RPMI8226 (cell line): ENCODE measurements around the gene ACP4.
"Not testable (repeated sequence)": the region's sequence is repeated elsewhere in the genome, so short reads cannot be mapped to it uniquely, and the experiment has no call there.

Source experiments
- DNase-seq: peaks from one replicate; pipeline ENCODE4 v3.0.0-alpha.2; 2015

Gene ACP4

GRCh38 chr19:50790396-50790795, at the start of gene ACP4:
TSS of gene ACP4 (plus strand) at chr19:50790415. CDS start at chr19:50790415, 0 bp downstream.
- no peak for DNase-seq

GRCh38 chr19:50741179-50741933, 48.9 kb upstream of the ACP4 start:
- no peak for DNase-seq

- no peak for DNase-seq
These were observed 46.7 kb upstream of the ACP4 start for GRCh38 chr19:50743537-50743936.

- DNase-seq = peak; percentile 24
These were observed 45.0 kb upstream of the ACP4 start for GRCh38 chr19:50745221-50745620.

GRCh38 chr19:50747141-50747540, 43.1 kb upstream of the ACP4 start:
- DNase-seq = not testable (repeated sequence)

GRCh38 chr19:50749490-50749889, 40.7 kb upstream of the ACP4 start:
- DNase-seq = no peak

GRCh38 chr19:50750010-50750409, 40.2 kb upstream of the ACP4 start:
- peak; percentile 30 for DNase-seq

- no peak for DNase-seq
These were observed 36.3 kb upstream of the ACP4 start for GRCh38 chr19:50753879-50754278.

- DNase-seq = not testable (repeated sequence)
These were observed 34.0 kb upstream of the ACP4 start for GRCh38 chr19:50756244-50756643.

GRCh38 chr19:50757624-50758023, 32.6 kb upstream of the ACP4 start:
- DNase-seq = not testable (repeated sequence)

GRCh38 chr19:50759076-50759475, 31.1 kb upstream of the ACP4 start:
- DNase-seq = not testable (repeated sequence)

- peak; percentile 27 for DNase-seq
These were observed 30.3 kb upstream of the ACP4 start for GRCh38 chr19:50759886-50760285.

GRCh38 chr19:50761501-50761900, 28.7 kb upstream of the ACP4 start:
- not testable (repeated sequence) for DNase-seq

GRCh38 chr19:50763521-50763920, 26.7 kb upstream of the ACP4 start:
- DNase-seq = not testable (repeated sequence)

- DNase-seq = no peak
These were observed 25.8 kb upstream of the ACP4 start for GRCh38 chr19:50764409-50764808.

- not testable (repeated sequence) for DNase-seq
These were observed 23.5 kb upstream of the ACP4 start for GRCh38 chr19:50766746-50767145.

GRCh38 chr19:50767263-50767662, 23.0 kb upstream of the ACP4 start:
- DNase-seq = not testable (repeated sequence)

- no peak for DNase-seq
These were observed 21.9 kb upstream of the ACP4 start for GRCh38 chr19:50768277-50768676.

- DNase-seq = not testable (repeated sequence)
These were observed 20.1 kb upstream of the ACP4 start, which contains the start of gene GPR32 for GRCh38 chr19:50770164-50770563. TSS of gene GPR32 (plus strand) at chr19:50770464. CDS start at chr19:50770601, 137 bp downstream.

- no peak for DNase-seq
These were observed 19.3 kb upstream of the ACP4 start for GRCh38 chr19:50770888-50771287.

GRCh38 chr19:50772476-50772875, 17.7 kb upstream of the ACP4 start:
- DNase-seq = no peak

GRCh38 chr19:50772912-50773311, 17.3 kb upstream of the ACP4 start:
- not testable (repeated sequence) for DNase-seq

- not testable (repeated sequence) for DNase-seq
These were observed 16.8 kb upstream of the ACP4 start for GRCh38 chr19:50773454-50773853.

GRCh38 chr19:50776131-50776530, 14.1 kb upstream of the ACP4 start:
- DNase-seq = no peak

GRCh38 chr19:50777261-50777660, 13.0 kb upstream of the ACP4 start:
- no peak for DNase-seq
